Activated CD4-positive, alpha-beta T cell treated with anti-CD3 and anti-CD28 coated beads, Interleukin-2, amount 10 ng/mL, durations not matched to agents 7 days and 5 days (primary cell): ENCODE results near the gene RBM19. TPM values are rescaled to one million over a fixed set of nuclear protein-coding genes. Genes with fewer than 3 reads are reported as not detected.

ENCODE experiments used
- CTCF ChIA-PET: fragments of 350-600 bp; sonication (Branson Sonifier 250); formaldehyde crosslinking; loops from one replicate; lab custom pipeline; 2021; ENCODE audit warnings: antibody characterized with exemption; lab: Charles Lee
- POLR2A ChIA-PET: fragments of 350-600 bp; sonication (Branson Sonifier 250); formaldehyde crosslinking; loops from one replicate; lab custom pipeline; 2021; ENCODE audit warnings: antibody characterized with exemption; lab: Charles Lee
- DNase-seq: peaks from one replicate; pipeline ENCODE4 v3.0.0-alpha.2; 2020
- H3K27ac Mint-ChIP-seq: one replicate; pipeline ENCODE4 v1.8.0; 2021; ENCODE audit warnings: mild to moderate bottlenecking, moderate library complexity, mixed read lengths
- H3K27me3 Mint-ChIP-seq: one replicate; pipeline ENCODE4 v1.8.0; 2021; ENCODE audit warnings: mixed read lengths
- H3K36me3 Mint-ChIP-seq: one replicate; pipeline ENCODE4 v1.8.0; 2021; ENCODE audit warnings: low read depth, mixed read lengths
- H3K4me1 Mint-ChIP-seq: one replicate; pipeline ENCODE4 v1.8.0; 2021; ENCODE audit warnings: mixed read lengths
- H3K4me3 Mint-ChIP-seq: one replicate; pipeline ENCODE4 v1.8.0; 2021; ENCODE audit warnings: mild to moderate bottlenecking, moderate library complexity, mixed read lengths
- H3K9me3 Mint-ChIP-seq: one replicate; pipeline ENCODE4 v1.8.0; 2021; ENCODE audit warnings: mixed read lengths
- total RNA-seq, 2 experiments: library from RNA; stranded (reverse); gene quantifications; one replicate each; pipeline ENCODE4 v1.2.3, GENCODE V29; 2021

RBM19 gene
- total RNA-seq, 2 experiments from 2014 or later: 36.0 to 39.0 TPM

DNA sequence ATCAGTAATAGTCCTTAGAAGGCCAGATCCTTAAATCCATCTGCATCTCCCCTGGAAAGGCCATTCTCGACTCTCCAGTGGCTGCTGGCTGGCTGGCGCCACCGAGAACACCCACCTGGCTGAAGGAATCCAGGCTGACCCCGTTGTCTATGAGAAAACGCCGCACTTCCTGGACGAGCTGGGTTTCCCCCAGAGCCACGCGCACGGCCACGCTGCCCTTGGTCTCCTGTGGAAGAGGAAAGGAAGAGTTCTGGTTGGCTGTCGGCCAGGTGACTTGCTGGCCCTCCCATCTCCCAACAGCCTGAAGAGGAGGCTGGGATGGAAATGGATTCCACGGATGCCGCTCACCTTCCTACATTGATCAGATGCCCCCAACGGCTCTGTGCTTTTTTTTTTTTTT is 23.9 kb downstream of the RBM19 start:
- DNase-seq: no peak
- H3K36me3 Mint-ChIP-seq: peaks cover 29% of the 10 kb centered on the region
- H3K9me3 Mint-ChIP-seq: no peaks in the 10 kb centered on the region
- no peaks in the 10 kb centered on the region for H3K27me3 Mint-ChIP-seq
- POLR2A ChIA-PET: no interaction called here
- no peak overlapping the region for H3K27ac Mint-ChIP-seq
- no peaks in the 10 kb centered on the region for H3K4me1 Mint-ChIP-seq
- H3K4me3 Mint-ChIP-seq: no peak overlapping the region
- CTCF ChIA-PET: interaction anchor here (0.6 to 1.0 kb wide), 2 partner anchors 15 to 121 kb away, joined by 3 read pairs; no protein-coding TSS in a partner anchor

DNA sequence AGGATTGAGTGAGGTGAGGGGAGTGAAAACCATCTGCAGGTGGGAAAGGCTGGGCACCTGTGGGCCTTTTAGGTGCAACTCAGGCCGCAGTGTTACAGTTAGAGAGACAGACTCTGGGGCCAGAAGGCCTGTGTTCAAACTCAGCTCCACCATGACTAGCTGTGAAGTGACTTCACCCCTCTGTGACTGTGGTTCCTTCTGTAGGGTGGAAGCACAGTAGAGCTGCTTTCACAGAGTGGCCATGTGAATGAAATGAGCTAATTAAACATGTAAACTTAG is 25.0 kb downstream of the RBM19 start:
- Mint-ChIP-seq H3K4me3 (no peak overlapping the region), H3K27ac (no peak overlapping the region), H3K9me3 (no peaks in the 10 kb centered on the region), H3K27me3 (no peaks in the 10 kb centered on the region), H3K4me1 (no peaks in the 10 kb centered on the region), H3K36me3 (peaks cover 34% of the 10 kb centered on the region)
- ChIA-PET CTCF (interaction anchor here (1.0 to 2.0 kb wide), 4 partner anchors 14 to 100 kb away, joined by 3 to 4 read pairs (median 4); partner anchors contain the start of gene RBM19), POLR2A (no interaction called here)
- DNase-seq: no peak

DNA sequence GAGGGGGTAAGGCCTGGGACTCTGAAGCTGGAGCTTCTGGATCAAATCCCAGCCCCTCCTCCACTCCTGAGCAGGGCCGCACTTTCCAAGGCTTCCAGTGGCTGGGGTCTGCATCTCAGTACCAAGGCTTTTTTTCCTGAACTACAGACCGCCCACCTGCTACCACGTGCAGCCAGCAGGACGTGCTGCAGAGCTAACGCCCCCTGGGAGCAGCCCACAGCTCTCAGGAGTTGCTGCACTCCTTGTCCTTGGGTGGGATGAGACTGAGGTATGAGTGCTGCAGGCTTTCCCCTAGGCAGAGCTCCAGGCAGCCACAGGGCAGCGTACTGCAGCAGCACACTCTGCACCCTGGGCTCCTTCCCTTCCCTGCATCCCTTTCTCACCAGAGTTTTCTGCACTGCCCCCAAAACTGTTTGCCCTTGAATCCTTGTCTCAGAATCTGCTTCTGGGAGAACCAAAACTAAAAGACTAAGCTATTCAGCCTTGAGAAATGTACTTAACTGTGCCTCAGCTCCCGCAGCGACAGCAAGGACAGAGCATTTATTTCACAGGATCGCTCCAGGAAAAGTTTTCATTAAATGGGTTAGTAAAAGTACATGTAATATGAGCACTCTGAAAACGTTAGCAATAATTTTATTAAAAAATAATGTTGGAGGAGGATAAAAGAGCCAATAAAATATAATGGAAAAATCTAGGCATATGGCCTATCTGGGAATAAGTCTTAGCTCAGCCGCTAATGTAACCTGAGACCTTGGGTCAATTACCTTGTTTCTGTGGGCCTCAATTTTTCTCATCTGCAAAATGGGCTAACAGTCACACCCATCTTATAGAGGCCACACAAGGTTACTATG is 25.5 kb downstream of the RBM19 start:
- no peak for DNase-seq
- Mint-ChIP-seq H3K36me3 (peaks cover 34% of the 10 kb centered on the region), H3K4me3 (no peak overlapping the region), H3K9me3 (no peaks in the 10 kb centered on the region), H3K27me3 (no peaks in the 10 kb centered on the region), H3K4me1 (no peaks in the 10 kb centered on the region), H3K27ac (no peak overlapping the region)
- POLR2A ChIA-PET: no interaction called here
- CTCF ChIA-PET: interaction anchor here (1.1 to 2.0 kb wide), 3 partner anchors 26 to 100 kb away, joined by 3 to 4 read pairs (median 4); partner anchors contain the start of gene RBM19

DNA sequence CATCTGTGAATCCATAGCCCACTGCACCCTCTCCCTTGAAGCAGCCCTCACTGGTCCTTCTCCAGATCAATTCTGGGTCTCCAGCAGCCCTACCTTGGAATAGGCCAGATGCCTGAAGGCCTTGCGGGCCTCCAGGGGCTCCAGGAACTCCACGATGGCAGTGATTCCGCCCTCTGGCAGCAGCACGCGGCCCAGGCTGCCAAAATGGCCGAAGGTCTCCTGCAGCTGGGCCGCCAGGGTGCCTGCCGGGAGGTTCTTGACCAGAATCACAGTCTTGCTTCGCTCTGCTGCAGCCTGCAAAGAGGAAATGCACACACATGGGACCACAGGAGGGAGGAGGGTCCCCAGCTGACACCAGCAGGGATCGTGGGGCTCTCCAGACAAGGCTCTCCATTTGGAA is 26.3 kb downstream of the RBM19 start:
- Mint-ChIP-seq H3K9me3 (no peaks in the 10 kb centered on the region), H3K27me3 (no peaks in the 10 kb centered on the region), H3K4me3 (no peak overlapping the region), H3K36me3 (peaks cover 33% of the 10 kb centered on the region), H3K4me1 (no peaks in the 10 kb centered on the region), H3K27ac (no peak overlapping the region)
- ChIA-PET CTCF (interaction anchor here (0.6 to 2.0 kb wide), 3 partner anchors 27 to 85 kb away, joined by 4 to 6 read pairs (median 4); partner anchors contain the start of gene RBM19), POLR2A (no interaction called here)
- no peak for DNase-seq

DNA sequence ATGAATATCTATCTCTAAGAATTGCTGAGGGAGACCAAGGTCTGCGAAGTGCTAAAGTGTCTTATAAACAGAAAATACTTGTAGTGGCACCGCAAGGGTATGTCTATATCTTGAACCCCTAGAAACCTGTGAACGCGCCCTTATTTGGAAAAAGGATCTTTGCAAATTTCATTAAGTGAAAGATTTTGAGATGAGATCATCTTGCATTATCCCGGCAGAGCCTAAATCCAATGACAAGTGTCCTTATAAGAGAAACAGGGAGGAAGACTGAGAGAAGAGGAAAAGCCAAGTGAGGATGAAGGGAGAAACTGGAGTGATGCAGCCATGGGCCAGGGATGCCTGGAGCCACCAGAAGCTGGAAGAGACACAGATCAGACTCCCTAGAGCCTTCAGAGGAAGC is 27.7 kb downstream of the RBM19 start:
- no peak for DNase-seq
- Mint-ChIP-seq H3K4me3 (no peak overlapping the region), H3K9me3 (no peaks in the 10 kb centered on the region), H3K4me1 (no peaks in the 10 kb centered on the region), H3K36me3 (peaks cover 32% of the 10 kb centered on the region), H3K27ac (no peak overlapping the region), H3K27me3 (no peaks in the 10 kb centered on the region)
- CTCF ChIA-PET: no interaction called here
- POLR2A ChIA-PET: no interaction called here

DNA sequence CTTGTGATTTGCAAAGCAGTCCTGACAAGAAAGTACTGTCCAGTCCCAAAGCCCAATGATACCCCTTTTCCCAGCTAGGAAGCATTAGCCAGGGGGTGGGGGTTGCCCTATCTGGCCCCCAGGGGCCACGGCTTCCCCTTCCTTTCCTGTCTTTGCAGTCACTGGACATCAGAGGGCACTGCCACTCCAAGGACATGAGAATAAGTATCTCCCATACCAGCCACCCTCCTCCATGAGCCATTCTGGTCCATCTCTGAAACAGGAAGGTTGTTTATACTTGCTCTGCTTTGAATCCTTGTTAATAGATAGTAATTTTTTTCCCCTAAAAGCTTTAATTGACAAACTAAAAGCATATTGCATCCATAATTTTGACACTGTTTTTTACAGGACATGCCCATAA is 29.7 kb downstream of the RBM19 start:
- ChIA-PET POLR2A (no interaction called here), CTCF (no interaction called here)
- Mint-ChIP-seq H3K4me3 (no peak overlapping the region), H3K4me1 (no peaks in the 10 kb centered on the region), H3K9me3 (no peaks in the 10 kb centered on the region), H3K36me3 (peaks cover 18% of the 10 kb centered on the region), H3K27ac (no peak overlapping the region), H3K27me3 (no peaks in the 10 kb centered on the region)
- DNase-seq: no peak

DNA sequence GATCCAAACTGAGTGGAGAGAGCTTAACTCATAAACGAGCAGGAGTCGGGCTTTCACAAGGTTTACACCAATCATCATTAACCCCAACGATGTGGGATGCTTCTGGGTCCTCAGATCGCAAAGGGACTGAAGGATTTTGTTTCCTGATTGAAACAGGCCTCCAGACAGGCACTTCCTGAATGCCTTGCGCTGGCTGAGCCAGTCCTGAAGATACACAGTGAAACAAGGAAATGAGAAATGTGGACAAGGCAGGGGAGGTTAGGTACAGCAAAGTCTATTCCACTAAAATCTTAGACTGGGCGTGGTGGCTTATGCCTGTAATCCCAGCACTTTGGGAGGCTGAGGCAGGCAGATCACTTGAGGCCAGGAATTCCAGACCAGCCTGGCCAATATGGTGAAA is 30.7 kb downstream of the RBM19 start:
- Mint-ChIP-seq H3K4me1 (no peaks in the 10 kb centered on the region), H3K9me3 (no peaks in the 10 kb centered on the region), H3K36me3 (peaks cover 13% of the 10 kb centered on the region), H3K27me3 (no peaks in the 10 kb centered on the region), H3K4me3 (no peak overlapping the region), H3K27ac (no peak overlapping the region)
- DNase-seq: no peak
- ChIA-PET POLR2A (no interaction called here), CTCF (no interaction called here)

DNA sequence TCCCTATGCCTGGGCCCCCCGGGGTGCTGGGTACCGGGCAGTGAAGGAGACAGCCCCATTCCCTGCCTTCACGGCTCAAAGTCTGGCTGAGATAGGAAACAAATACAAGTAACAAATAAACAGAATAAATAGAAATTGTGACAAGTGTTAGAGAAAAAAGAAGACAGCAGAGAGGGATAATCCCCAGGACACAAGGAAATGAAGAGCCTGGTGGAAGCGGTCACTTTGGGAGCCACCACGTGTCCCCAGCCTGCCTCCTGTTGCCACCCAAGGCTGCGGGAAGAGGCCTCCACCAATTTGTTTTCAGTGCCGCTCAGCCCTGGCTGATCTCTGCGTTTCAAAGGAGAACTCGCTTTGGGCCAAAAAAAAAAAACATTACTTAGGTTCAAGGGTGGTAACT is 31.2 kb downstream of the RBM19 start:
- POLR2A ChIA-PET: no interaction called here
- peaks cover 16% of the 10 kb centered on the region for H3K36me3 Mint-ChIP-seq
- no peak overlapping the region for H3K4me3 Mint-ChIP-seq
- no peak overlapping the region for H3K27ac Mint-ChIP-seq
- no peaks in the 10 kb centered on the region for H3K9me3 Mint-ChIP-seq
- no peaks in the 10 kb centered on the region for H3K27me3 Mint-ChIP-seq
- DNase-seq: no peak
- CTCF ChIA-PET: no interaction called here
- peaks cover 3% of the 10 kb centered on the region for H3K4me1 Mint-ChIP-seq

DNA sequence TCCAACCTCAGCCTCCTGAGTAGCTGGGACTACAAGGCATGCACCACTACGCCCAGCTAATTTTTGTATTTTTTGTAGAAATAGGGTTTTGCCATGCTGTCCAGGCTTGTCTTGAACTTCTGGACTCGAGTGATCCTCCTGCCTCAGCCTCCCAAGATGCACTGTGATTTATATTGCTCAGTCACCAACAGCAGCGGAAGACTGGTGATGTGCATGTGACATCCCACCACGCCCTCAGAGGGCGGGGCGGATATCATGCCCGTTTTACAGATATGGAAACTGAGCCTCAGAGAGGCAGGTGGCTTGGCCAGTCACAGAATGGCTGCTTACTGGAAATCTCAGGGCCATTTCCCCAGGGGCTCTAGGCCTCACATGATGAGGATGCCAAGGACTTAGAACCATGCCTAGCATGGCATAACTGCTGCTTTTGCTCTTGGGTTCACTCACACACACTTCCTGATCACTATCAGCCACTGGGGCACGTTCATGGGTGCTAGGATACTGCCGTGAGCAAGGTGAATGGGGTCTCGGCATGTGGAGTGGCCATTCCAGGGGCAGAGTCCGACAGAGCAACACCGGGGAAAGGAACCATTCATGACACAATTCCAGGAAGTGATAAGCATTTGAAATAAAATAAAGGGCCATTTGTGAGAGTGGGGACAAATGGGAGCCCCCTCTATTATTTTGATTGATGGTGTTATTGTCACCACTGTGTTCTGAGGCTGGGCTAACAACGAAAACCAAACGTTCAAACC is 31.9 kb downstream of the RBM19 start:
- POLR2A ChIA-PET: no interaction called here
- no peak for DNase-seq
- no peak overlapping the region for H3K27ac Mint-ChIP-seq
- no peaks in the 10 kb centered on the region for H3K9me3 Mint-ChIP-seq
- no peak overlapping the region for H3K4me3 Mint-ChIP-seq
- H3K36me3 Mint-ChIP-seq: peaks cover 14% of the 10 kb centered on the region
- no peaks in the 10 kb centered on the region for H3K27me3 Mint-ChIP-seq
- CTCF ChIA-PET: no interaction called here
- peaks cover 10% of the 10 kb centered on the region for H3K4me1 Mint-ChIP-seq

DNA sequence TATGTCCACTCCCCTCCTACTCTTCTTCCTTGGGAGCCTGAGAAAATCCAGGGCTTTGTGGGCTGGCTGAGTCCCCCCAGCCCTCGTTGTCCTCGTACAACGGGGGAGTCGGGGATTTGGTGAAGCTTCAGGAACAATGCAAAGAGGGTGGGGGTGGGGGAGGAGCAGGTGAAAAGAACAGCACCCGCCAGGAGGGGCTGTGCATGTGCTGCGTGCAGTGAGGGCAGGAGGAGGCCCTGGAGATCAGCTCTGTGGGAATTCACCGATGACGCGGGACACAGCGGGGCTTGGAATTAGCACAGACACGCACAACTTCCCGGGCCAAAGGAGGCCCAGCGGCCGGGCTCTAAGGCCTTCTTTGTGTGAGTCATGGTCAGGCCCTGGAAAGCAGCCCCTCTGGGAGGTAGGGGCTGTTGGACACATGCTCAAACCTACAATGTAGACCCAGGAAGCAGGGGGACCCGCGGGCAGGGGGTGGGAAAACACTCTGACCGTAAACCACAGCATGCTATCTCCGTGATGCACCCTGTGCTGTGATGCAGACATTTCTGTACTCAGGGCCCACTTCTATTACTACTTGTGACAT is 32.8 kb downstream of the RBM19 start:
- no peak overlapping the region for H3K4me3 Mint-ChIP-seq
- H3K27me3 Mint-ChIP-seq: no peaks in the 10 kb centered on the region
- H3K9me3 Mint-ChIP-seq: no peaks in the 10 kb centered on the region
- H3K36me3 Mint-ChIP-seq: peaks cover 11% of the 10 kb centered on the region
- no peak for DNase-seq
- ChIA-PET CTCF (no interaction called here), POLR2A (no interaction called here)
- H3K4me1 Mint-ChIP-seq: peaks cover 12% of the 10 kb centered on the region
- no peak overlapping the region for H3K27ac Mint-ChIP-seq

DNA sequence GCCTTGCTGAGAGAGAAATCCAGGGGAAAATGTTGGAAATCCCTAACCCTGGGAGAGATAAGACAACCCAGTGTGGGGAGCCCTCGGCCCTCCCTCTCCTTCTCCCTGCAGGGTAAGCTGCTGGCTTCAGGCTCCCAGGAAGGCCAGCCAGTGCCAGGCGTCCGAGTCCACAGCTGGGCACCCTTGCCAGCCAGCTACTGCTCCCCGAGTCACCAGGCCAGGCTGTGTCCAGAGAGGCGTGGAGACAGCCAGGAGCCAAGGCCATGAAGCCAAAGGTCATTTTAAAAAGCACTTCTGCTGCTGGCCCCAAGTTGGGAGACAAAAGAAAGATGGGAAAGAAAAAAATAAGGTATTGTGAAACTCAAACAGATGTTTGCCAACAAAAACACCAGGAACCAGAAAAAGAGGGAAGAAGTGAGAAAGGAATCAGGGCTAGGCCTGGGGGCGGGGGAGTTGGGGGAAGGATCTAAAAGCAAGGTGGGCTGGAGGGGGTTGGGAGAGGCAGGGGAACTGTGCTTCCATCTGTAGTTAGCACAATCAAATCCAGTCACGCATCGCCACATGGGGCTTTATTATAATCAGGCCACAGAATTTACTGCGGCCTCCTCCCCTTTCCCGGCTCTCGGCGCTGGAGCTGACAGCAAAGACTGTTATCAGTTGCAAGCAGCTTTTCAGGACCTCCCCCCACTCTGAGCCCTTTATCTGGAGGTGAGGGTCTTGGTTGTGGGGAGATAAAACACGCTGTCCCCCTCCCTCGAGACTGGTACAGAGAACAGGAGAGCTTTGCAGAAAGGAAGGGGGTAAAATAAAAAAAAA is 33.5 kb downstream of the RBM19 start:
- ChIA-PET POLR2A (no interaction called here), CTCF (interaction anchor here (1.2 kb wide), 1 partner anchor 15 kb away, joined by 3 read pairs; no protein-coding TSS in a partner anchor)
- Mint-ChIP-seq H3K4me1 (peaks cover 12% of the 10 kb centered on the region), H3K4me3 (no peak overlapping the region), H3K36me3 (peaks cover 11% of the 10 kb centered on the region), H3K27ac (no peak overlapping the region), H3K27me3 (no peaks in the 10 kb centered on the region), H3K9me3 (no peaks in the 10 kb centered on the region)
- DNase-seq: no peak

DNA sequence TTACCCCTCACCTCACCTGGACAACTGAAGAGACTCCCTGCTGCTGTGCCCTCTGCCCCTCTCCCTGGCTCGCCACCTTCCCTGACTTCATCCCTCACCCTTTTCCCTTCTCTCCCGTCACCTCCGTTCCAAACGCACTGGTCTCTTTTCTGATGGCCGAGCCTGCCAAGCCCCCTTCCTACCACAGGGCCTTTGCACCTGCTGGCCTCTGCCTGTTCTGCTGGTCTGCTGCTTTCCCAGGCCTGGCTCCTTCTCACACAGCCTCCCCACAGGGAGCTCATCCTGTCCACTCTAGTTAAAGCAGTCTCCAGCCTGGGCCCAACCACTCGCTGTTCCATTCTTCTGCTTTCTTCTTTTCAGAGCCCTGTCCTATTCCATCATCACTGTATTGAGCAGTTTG is 34.6 kb downstream of the RBM19 start:
- Mint-ChIP-seq H3K4me3 (no peak overlapping the region), H3K9me3 (no peaks in the 10 kb centered on the region), H3K36me3 (peaks cover 13% of the 10 kb centered on the region), H3K27me3 (no peaks in the 10 kb centered on the region), H3K4me1 (peaks cover 20% of the 10 kb centered on the region), H3K27ac (no peak overlapping the region)
- DNase-seq: no peak
- ChIA-PET POLR2A (no interaction called here), CTCF (interaction anchor here (1.2 kb wide), 1 partner anchor 14 kb away, joined by 3 read pairs; no protein-coding TSS in a partner anchor)
